ENCODE measurements around the gene GRID1.

GRID1 gene

DNA sequence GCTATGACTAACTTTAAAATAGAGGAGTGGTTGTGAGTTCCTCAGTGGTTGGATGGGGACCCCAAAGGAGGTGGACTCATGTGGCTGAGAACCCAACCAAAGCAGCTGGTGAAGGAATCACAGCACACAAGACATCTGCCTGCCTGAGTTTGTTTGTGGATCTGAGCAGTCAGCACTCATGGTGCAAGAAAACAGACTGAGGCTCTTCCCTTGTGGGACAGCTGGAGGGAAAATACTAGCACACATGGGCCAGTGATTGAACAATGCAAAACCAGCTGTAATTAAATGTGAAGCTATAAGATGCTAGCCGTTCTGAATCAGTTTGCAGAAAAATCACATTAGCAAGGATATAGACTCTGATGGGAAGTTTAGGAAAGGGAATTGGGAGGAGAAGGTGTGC is 707.3 kb downstream of the GRID1 start:
- DNase-seq, result no peak

DNA sequence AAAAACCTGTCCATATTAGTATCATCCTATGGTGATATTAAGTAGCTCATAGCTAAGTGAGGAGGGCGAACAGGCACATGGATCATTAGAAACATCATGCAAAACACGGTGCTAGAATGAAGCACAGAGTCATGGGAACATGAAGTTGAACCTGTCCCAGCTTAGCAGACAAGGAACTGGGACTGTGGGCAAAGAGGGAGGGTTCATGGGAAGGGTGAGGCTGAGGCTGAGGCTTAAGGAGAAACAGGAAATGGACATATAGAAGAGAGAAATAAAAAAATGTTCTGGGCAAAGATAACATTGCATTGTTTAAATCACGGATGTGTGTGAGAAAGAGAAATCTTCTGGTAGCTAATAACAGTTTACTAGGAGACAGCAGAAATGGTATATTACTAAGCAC is 708.1 kb downstream of the GRID1 start:
- DNase-seq, result no peak

DNA sequence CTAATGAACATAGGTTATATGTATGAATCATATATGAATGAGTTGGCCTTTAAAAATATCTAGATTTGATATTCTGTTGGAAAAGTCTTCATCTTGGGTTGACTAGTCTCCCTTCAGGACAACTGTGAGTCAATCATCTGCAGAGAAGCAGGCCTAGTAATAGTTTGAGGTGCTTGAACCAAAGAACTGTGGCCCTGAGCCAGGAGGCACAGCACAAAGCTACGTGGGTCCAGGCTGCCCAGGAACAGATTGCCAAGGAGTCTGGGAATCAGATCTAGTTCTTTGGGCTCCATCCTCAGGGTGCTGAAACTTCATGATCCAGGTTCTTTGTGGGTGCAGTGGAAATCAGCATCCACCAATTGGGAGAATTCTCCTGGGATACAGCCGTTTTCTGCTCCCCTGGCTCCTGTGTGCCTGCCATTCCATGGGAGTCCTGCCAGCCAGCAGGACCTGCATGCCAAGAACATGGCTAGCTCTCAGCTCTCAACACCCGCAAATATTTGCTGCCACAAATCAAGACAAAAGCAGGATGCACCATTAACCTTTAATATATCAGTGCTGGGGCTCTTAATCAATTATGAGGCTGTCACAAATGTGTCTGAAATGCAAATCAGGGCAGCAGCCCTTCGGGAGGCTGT is 709.0 kb downstream of the GRID1 start:
- DNase-seq, result no peak

DNA sequence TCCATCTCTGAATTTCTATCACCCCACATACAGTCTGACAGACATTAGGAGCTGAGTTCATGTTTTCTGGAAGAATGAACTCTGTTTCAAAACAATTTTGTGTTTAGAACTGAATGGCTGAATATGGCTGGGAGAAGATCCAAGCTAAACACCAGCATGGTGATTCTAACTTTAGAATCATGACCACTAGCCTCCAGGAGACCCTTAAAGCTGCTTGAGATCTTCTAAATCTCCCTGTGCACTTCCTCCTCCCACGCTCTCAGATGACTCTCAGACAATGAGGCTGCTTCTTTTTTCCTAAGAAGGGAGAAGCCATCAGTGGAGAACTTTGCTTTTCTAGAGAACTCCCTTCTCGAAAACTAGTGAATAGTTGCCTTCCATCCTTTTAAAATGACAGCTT is 711.2 kb downstream of the GRID1 start:
- DNase-seq, result no peak

DNA sequence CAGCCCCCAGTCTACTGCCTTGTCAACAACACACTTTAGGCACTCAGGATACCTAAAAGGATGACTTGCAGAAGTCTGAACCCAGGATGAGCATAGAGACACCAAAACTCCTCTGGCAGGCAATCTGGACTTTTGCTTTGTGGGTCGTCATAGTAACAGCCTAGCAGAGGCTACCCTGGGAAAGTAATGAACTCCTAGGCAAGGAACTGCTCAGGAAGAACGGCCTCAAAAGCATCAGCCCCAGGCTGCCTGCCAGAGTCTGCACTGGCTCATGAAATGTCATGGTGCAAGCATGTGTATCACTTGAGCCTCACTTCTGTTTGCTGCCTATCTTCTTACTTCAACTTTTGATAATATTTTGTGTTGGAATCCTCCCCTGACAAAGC is 715.1 kb downstream of the GRID1 start:
- DNase-seq, result no peak

DNA sequence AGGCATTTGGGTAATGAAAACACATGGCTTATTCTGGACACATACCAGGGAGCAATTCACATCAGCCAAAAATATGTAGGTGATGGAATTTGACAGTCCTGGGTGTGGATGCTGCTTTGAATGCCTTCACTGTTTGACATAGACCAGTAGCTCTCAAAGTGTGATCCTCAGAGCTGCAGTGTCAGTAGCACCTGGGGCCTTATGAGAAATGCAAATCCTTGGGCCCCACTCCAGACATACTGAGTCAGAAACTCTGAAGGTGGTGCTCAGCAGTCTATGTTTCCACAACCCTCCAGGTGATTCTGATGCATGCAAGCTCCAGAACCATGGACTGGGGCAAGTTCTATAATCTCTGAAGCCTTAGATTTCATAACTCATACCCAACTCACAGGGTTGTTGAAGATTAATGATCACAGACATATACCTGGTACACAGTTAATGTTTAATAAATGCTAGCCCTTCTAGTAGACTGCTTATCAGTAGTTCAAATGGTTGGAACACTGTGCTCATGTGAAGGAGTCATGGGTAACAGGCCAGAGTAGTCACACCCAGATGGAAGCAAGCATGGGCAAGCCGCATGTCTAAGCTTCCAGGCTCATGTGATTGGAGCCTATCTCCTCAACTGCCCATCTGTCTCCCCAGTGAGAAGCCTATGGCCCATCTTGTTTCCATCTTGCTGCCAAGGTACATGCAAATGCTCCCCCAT is 715.7 kb downstream of the GRID1 start:
- no peak for DNase-seq

DNA sequence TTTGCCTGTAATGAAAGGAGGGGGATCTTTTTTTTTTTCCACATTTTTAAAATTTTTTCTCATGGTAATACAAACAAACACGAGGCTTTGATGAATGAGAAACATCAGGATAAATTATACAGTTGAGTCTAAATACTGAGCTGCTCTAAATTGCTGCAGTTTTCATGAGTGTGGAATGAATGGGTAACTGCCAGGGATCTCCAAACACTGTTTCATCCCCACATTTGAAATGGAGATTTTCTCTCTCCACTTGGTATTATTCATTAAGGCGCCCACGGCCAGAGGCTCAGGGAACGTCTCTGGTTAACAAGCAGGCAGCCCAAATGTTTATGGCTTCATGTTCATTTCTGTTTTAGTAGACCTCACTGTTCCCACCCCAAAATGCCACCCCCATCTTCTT is 717.1 kb downstream of the GRID1 start:
- DNase-seq, result no peak

DNA sequence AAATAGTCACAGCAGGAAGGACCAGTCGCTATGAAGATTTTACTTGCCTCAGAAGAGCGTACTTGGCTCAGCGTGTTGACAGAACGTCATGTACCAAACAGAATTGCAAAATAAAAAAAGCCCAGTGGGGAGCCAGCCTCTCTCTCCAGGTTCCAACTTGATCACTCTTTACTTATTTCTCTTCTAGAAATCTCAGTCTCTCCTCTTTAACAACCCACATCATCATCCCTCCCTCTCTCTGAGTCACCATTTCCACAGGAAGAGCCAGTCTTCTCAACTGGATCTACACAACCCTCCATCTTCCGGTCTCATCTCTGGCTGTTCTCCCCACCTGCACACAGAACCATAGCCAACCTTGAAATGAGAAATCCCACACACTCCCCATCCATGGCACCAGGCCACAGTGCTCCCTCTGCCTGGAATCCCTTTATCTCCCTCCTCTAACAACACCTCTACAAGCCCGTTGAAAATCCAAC is 718.3 kb downstream of the GRID1 start:
- DNase-seq, result no peak

DNA sequence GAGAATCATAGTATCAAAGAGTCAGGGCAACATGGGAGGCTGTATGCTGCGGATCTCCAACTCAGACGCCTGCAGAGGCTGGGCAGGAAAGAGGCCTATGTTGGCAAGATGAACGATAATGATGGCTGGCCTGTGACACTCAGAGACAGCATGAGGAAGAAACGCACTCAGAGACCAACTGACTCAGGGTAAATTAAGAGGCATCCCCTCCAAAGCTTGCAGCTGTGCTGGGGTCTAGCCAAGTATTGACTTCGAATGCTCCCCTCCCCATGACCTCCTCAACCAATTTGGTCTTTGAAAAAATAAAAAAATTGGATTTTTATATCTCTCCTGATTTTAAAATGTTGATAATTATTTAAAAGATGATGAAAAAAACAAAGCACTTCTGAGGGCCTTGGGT is 718.9 kb downstream of the GRID1 start:
- no peak for DNase-seq

DNA sequence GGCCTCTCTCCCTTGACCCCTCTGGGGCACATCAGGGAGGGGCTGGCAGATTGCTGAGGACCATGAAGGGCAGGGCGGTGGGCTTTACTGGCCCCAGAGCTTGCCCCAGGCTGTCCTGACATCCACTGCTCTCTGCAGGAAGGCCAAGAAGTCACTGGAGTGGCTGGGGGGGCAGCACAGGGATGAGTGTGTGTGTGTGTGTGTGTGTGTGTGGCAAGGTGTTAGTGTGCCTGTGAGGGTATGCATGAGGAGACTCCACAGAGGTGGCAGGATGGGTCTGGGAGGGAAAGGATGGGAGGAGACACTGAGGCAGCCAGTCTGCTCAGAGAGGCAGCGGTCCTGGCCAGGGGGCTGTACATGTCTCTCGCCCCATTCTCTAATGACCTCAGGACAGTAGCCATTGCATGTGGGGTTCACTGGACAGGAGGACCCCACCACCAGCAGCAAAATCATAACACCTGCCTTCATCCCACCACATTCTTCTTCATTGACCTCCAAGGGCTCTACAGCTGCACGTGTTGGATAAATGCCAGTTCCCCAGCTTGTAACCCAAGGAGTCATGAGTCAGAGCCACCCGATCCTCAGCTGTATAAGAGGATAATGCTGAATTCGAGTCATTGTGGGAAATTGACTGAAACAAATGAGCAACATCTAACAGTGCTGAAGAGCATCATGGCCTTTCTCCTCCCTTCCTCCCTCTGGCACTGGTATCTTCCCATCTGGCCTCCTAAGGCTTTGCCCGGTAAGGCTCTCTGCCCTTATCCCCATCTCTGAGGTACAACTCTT is 720.5 kb downstream of the GRID1 start:
- DNase-seq, result no peak

DNA sequence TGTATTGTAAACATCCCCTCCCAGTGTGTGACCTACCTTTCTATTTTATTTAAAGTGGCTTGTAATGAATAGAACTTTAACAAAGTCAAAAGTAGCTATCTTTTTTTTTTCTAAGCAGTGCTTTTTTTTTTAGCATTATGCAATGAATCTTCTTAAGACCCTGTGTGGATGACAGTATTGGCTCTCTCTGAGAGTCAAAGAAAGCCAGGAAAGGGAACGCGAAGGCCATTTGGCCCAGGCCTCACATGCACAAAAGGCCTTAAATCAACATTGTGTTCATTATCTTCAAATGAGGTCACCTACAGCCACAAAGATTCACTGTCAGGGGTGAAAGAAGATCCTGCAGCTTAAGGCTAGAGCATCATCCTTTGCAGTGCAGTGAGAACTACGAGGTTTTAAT is 721.5 kb downstream of the GRID1 start:
- DNase-seq, result no peak

DNA sequence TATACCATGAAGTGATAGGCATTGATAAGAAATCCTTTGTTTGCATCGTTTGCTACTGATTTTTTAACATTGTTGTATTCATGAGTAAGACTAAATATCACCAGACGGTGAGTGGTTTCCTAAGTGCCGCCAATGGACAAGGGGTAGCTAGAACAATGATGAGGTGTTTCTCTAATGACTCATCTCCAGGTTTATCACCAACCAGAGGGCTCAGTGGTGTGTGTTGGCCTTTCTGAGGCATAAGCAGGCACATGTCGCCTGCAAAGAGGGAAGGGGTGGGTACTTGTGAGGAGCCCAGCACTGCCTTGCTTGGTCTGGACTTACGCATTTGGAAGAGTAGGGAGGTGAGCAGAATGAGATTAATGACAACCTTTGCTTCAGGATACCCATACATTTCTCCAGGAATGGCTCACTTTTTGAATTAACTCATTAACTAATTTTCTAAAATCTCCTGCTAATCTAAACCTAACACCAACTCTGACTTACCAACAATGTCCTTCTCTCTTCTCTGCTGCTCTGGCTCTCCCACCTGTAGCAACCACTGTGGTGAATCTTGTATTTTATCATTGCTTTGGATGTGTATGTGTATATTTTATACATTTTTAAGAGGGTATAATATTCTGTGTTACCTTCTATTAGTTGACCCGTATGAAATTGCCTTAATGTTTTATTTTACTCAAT is 722.6 kb downstream of the GRID1 start:
- DNase-seq, result no peak

DNA sequence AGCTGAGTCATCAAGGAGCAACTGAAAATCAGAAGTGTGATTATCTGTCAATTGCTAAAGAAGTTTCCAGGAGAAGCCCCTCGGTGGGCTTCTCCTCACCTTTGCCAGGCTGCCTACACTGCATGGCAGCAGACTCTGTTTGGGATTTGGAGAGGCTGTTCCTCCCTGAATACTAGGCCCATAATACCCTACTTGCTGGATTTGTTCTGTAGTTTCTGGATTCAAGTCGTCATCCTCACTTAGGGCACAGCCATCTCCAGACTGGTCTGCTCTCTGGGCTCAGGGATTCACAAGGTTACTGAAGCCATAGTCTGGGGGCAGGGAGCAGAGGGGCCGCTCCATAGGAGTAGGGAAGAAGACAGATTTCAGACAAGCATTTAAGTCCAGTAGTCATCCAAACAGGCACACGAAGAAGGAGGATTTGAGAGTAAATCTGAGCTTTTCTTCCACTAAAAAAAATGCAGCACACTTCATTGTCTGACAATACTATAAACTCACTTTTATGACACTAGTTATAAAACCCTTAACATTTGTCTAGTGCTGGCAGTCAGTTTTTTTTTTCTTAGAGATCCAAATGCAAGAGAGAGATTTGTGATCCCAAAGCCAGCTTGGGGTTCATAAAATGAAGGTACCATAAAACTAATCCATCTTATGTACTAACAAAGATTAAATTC is 723.3 kb downstream of the GRID1 start:
- DNase-seq, result no peak

DNA sequence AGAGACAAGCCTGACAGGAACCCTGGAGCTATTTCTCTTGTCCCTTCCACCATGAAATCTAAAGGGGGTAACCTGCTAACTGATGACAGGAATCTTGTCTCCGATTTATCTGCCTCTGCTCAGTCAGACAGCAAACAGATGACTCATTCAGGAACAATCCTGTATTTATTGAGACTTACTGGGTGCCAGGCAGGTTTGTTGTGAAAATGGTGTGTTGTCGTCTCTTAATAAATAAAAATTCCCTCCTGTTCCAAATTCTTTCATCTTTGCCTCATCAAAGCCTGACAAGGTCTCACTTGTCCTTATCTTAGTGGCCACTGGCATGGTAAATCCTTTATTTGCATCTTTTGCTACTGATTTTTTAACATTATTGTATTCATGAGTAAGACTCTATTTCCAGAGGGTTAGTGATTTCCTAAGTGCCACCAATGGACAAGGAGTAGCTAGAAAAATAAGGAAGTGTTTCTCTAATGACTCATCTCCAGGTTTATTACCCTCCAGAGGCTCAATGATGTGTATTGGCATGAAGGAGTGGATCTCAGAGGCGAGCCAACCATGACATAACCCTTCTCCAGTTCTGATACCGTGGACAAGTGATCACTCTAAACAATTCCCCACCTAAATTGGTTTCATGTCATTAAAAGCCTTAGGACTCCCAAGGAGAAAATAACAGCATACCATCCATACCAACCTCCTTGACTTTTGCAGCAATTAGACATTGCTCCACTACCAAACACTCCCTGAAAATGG is 724.0 kb downstream of the GRID1 start:
- no peak for DNase-seq

DNA sequence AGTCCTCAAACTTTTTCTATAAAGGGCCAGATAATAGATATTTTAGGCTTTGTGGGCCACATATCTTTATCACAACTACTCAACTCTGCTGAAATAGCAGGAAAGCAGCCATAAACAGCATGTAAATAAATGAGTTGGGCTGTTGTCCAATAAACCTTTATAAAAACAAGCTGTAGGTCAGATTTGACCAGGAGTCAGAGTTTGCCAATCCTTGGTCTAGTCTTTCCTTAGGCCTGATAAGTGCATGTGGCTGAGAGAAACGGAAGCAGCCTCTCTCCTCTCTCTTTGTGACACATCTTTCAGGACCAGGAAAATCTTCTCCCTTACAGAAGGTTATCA is 724.5 kb downstream of the GRID1 start:
- no peak for DNase-seq

DNA sequence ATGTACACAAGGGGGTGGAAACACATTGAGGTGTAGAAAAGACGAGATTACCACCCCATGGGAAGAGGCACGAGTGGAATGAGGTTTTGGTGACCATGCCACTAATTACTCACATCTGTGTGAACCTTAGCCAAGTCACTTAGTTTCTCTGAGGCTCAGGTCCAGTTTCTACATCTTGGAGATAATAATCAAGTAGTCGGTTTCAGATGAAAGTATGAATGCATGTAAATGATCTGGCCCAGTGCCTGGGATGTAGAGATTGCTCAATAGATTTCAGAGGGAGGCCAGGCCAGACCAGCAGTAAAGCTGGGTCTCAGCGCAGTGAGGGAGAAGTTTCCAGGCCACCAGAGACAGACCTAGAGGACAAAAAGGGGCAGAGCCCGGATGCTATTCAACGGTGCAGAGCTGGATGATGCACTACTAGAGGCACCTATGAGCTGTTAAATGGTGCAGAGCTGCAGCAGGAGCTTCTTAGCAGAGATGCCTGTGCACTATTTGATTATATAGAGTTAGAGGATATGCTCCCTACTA is 725.1 kb downstream of the GRID1 start:
- no peak for DNase-seq

DNA sequence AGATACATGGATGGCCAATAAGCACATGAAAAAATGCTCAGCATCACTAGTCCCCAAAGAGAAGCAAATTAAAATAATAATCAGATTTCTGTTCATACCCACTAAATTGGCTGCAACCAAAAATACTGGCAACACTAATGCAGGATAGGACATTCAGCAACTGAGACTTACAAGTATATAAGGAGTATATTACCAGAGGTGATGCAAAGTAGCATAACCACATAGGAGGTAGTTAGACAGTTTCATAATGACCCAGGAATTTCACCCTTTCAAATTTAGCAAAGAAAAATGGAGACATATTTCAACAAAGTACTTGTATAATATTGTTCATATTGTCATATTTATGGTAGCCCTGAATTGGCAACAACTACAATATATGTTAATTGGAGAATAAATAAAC is 727.8 kb downstream of the GRID1 start:
- no peak for DNase-seq

DNA sequence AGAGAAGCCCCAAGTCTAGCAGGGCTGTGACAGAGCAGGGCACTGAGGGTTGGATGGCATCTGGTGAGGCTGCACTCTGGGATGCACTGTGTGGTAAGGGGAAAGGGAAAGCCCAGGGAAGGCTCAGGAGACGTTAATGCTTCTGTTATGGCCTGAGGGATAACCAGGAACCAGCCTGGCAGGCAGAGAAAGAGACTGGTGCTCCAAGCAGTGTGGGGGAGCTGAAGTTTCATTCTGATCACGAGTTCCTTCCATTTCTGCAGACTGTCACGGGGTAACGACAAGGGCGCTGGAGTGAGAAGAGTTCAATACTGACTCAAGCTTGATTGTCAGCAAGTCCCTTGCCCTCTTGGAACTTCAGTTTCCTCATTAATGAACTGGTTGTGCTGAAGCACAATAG is 730.9 kb downstream of the GRID1 start:
- no peak for DNase-seq

DNA sequence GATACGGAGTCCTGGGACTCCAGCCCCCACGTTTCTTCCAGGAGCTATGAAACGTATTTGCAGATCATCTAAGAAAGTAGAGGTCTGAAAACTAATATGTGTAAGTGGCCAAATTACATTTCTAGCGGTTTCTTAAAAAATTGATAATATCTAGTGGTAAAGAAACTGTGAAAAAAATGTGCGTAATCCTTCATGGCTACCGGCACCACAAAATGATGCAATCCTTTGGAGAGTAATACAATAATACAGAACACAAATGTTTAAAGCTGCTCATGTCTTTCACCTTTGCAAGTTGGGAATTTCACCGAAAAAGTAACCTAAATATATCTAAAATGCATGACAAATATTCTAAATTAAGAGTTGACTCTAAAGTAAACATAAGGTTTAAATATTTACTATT is 742.1 kb downstream of the GRID1 start:
- DNase-seq, result no peak

DNA sequence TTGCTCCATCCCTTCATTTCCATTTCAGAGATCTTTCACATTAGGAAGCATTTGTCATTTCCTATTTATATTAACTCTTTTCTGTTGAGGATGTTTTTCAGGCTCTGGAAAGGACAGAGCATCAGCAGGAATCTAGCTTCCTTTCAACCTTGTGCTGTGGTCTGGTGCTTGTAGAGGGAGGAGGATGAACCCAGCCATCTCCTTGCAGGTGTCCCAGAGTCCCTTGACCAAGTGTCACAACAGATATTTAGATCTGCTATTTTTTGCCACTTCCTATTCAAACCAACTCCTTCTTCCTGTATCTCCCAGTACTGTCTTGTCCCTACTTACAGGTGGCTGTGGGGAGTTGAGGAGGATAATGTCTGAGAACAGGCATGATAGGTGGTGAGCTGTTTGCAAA is 742.8 kb downstream of the GRID1 start:
- no peak for DNase-seq

DNA sequence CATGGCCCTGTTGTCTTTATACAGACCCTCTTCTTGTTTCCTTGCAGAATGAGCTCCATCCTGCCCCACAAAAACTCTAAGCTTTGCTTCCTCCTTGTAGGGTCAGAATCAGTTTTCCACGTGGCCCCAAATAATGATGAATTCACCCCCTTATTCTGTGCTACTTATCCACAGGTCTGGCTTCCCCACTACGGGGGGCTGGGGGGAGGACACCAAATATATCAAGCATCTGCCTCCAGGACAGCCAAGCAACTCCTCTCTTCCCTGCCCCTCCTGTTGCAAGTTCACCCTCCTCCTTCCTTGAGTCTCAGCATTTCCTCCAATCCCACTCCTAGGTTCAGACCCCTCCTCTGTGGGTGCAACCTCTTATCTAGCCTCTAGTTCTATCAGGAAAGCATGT is 743.3 kb downstream of the GRID1 start:
- no peak for DNase-seq

DNA sequence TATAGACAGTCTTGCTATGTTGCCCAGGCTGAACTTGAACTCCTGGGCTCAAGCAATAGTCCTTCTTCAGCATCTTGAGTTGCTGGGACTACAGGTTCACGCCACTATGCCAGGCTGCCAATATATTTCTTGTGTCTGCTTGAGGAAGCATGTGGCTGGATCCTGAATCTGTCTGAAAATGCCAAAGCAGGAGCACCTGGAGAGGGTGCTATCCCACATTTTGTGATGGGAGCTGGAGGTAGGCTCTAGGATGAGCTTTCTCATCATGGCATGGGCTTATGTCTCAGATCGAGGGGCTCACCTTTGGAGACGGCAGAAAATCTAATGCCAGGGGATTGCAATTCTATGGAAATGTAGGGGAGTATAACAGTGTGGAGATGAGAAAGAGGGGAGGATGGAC is 744.2 kb downstream of the GRID1 start:
- DNase-seq, result no peak

Data from activated T-cell treated with anti-CD3 and anti-CD28 coated beads, Interleukin-2, amount 50 U/mL, for 1 hour (primary cell).